H54 (cell line): ENCODE results near the gene RNF180.

Experiments
- DNase-seq: peaks from one replicate; pipeline ENCODE4 v3.0.0; 2011; ENCODE audit warnings: low spot score, mixed read lengths; ENCODE audit not compliant: insufficient read length
- FAIRE-seq: peaks from 3 replicates; lab custom pipeline; 2011; peaks lifted over from hg19 to GRCh38; lab: Jason Lieb, UNC
- POLR2A ChIP-seq: IDR thresholded peaks from 2 replicates; pipeline ENCODE4 v1.6.1; 2011; ENCODE audit warnings: low read depth, mild to moderate bottlenecking, low read length

Gene RNF180

DNA sequence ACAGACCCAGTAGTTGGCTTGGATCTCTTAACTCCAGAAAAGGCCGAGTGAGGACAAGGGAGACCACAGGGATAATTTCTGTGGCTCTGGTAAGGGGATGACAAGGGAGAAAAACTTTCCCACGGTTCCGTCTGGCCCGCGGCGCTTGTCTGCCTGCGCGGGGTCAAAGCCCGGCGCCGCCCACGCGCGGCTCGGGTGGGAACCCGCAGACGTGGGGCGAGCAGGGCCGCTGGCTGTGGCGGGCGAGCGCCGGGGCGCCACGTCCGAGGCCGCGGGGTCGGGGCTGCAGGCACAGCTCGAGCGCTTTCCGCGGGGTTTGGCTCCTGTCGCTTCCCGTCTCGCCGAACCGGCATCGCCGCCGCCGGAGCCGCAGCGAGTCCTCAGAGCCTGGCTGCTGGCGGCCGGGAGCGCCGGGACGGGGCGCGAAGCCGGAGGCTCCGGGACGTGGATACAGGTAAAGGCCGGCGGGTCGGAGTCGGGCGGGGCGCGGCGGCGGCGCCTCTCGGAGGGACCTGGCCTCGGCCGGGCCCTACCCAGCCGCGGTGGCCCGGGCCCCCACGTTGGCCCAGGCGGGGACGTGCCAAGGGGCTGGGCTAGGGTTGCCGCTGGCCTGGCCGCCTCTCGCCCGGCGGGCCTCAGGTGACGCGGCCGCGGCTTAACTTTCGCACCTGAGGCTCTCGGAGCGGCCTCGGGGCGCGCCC, at the start of gene RNF180:
TSS of gene RNF180 (plus strand) at position 344 of the 701 bp plus-strand sequence. CDS start 34,965 bp downstream, outside the sequence.
- no peak for DNase-seq
- no peak for FAIRE-seq
- no peak for TF ChIP-seq POLR2A

DNA sequence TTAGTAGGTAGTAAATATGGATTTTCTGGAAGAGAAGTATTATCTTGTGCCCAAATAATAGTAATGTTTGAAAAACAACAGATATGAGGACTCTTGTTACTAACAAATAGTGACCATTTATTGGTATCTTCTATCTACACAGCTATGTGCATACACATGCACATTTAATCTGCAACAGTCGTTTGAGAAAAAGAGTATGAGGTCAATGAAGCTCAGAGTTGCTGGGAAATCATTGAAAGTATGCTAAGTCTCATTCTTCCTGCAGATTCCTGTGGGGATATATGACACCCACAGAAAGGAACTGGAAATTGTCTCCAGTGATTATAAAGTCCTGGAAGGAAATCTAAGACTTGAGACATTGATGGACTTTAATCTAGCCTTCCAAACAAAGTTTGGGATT, 40.1 kb upstream of the RNF180 start:
- FAIRE-seq (no peak), DNase-seq (no peak)
- TF ChIP-seq POLR2A: no peak

DNA sequence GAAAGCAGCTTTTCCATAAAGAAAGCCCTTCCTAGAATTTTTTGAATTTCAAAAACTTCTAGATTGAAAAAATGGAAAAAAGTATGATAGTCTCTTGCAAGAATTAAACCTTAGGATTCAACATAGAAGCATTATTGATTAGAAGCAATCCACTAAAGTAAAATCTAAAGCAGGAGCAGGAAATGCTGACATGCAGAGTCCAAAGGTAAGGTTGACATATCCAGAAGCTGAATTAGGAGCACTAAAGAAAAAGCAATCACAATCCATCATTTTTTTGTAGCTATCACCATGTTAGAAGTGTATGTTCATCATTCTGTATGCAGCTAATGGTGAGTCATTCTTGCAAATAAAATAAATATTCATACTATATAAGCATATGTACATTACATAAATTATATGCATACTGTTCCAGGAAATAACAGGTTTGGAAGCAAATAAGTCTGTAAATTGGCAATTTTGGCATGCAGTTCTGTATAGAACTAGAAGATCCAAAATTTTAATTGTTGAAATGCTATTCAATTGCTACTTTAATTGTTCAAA, 39.4 kb upstream of the RNF180 start:
- no peak for TF ChIP-seq POLR2A
- DNase-seq (no peak), FAIRE-seq (no peak)

DNA sequence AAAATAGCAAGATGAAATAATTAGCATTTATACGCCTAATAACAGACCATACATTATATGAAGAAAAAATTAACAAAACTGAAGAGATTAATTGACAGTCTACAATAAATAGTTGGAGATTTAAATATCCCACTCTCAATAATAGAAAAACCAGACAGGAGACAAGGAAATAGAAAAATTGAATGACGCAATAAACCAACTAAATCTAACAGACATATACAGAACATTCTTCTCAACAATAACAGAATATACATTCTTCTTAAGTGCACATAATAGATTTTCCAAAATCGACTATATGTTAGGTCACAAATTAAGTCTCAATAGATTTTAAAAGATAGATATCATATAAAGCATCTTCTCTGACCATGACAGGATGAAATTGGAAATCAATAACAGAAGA, 25.6 kb upstream of the RNF180 start:
- FAIRE-seq (no peak), DNase-seq (no peak)
- no peak for TF ChIP-seq POLR2A

DNA sequence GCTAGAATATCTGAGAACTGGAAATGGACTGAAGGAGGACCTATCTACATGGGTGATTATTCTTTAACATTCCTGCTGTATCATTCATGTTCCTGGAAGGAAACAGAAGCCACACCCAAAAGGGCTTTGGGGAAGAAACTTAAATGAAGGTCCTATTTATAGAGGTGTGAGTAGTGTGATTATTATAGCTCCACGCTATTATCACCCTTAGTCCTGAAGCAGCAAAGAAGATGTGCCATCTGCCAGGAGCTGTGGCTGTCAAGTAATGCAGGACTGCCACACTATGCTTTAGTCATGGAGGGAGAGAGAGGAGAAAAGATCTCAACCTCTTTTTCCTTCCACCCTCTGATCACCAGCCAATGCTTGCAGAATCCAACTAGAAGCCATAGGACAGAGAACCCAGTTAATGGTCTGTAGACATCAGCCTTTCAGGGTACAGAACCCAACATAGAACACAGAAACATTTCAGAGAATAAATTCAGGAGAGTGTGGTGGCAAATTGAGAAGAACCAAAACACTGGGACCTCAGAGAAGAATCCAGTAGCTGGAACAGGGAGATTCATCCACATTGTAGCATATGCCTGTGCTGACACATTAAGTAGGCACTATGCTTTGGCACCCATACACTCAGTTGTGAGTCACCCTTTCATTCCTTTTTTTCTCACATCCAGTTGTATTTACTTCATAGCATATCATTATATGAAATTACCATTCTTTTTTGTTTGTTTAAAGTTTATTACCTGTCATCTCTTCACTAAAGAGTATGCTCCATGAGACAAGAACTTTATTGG, 21.0 kb upstream of the RNF180 start:
- no peak for FAIRE-seq
- no peak for DNase-seq
- no peak for TF ChIP-seq POLR2A

- no peak for FAIRE-seq
- TF ChIP-seq POLR2A: no peak
- no peak for DNase-seq
Observed at GRCh38 chr5:64145216-64145895, 20.3 kb upstream of the RNF180 start.

DNA sequence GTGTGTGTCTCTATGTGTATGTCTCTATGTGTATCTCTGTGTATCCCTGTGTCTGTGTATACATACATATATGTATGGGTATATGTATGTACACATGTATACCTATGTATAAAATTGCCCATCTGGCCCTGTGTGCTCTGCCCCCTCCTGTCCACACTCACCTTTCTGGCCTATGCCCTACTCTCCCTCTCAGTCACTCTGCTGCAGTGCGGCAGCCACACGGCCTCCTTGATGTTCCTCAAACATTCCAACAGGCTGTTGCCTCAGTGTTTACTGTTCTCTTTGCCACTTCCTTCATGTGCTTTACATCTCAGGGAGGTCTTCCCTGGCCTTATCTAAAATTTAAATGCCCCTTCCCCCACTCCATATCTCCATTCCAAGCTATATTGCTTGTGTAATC, 18.3 kb upstream of the RNF180 start:
- TF ChIP-seq POLR2A: no peak
- FAIRE-seq (no peak), DNase-seq (no peak)

- DNase-seq: no peak
- no peak for TF ChIP-seq POLR2A
- no peak for FAIRE-seq
Observed at GRCh38 chr5:64147849-64148441, 17.7 kb upstream of the RNF180 start.

GRCh38 chr5:64149268-64149667, 16.4 kb upstream of the RNF180 start:
- TF ChIP-seq POLR2A: no peak
- no peak for FAIRE-seq
- no peak for DNase-seq

GRCh38 chr5:64149857-64150521, 15.7 kb upstream of the RNF180 start:
- FAIRE-seq: no peak
- no peak for TF ChIP-seq POLR2A
- no peak for DNase-seq

- no peak for DNase-seq
- TF ChIP-seq POLR2A: no peak
- FAIRE-seq: no peak
Observed at GRCh38 chr5:64156261-64156660, 9.4 kb upstream of the RNF180 start.

GRCh38 chr5:64158827-64159226, 6.8 kb upstream of the RNF180 start:
- TF ChIP-seq POLR2A: no peak
- FAIRE-seq: no peak
- no peak for DNase-seq

DNA sequence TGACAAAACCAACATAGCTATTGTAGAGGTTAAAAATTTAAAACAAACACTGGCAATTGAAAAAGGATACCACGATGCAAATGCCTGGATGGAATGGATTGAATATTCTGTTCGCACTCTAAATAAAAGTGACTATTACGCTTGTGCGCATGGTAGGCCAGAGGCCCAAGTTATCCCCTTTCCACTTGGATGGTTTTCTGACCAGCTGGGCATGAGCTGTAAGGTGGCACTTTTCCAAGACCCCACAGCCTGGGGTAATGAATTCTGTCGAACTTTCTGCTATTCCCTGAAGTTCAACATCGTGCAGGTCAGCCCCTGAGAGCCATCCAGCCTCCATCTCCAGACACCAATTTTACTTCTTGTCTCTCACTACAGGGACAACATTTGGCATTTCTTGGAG, 5.4 kb upstream of the RNF180 start:
- no peak for TF ChIP-seq POLR2A
- DNase-seq (no peak), FAIRE-seq (no peak)
